Astrocyte of the cerebellum (primary cell): ENCODE data around the gene FRMD5.

ENCODE experiments used
- DNase-seq: peaks from one replicate; pipeline ENCODE4 v3.0.0-alpha.2; 2011; ENCODE audit warnings: low read depth
- H3K4me3 ChIP-seq: 2 replicates; pipeline ENCODE4 v1.5.1; 2011; ENCODE audit warnings: mild to moderate bottlenecking, low read depth, low read length, moderate library complexity
- CTCF ChIP-seq: IDR thresholded peaks from 2 replicates; pipeline ENCODE4 v1.5.1; 2012; ENCODE audit warnings: low read length, low read depth, moderate library complexity, mild to moderate bottlenecking; ENCODE audit errors: missing control alignments
- in situ Hi-C: cut with HindIII; loops from 2 replicates; pipeline ENCODE4 v1.10.0; 2017; ENCODE audit warnings: low sequenced_read_pairs

The FRMD5 gene

GRCh38 chr15:43920254-43920600 is 274.8 kb downstream of the FRMD5 start:
- DNase-seq = no peak
- no peak for TF ChIP-seq CTCF
- in situ Hi-C loops = loop anchor here (25.0 kb wide), 1 partner anchor 567 kb away; no protein-coding TSS in a partner anchor
- H3K4me3 ChIP-seq = no peak overlapping the region

- TF ChIP-seq CTCF = no peak
- in situ Hi-C loops = loop anchor here (25.0 kb wide), 1 partner anchor 568 kb away; no protein-coding TSS in a partner anchor
- no peak for DNase-seq
Observed at GRCh38 chr15:43919540-43920253, 275.4 kb downstream of the FRMD5 start.

DNA sequence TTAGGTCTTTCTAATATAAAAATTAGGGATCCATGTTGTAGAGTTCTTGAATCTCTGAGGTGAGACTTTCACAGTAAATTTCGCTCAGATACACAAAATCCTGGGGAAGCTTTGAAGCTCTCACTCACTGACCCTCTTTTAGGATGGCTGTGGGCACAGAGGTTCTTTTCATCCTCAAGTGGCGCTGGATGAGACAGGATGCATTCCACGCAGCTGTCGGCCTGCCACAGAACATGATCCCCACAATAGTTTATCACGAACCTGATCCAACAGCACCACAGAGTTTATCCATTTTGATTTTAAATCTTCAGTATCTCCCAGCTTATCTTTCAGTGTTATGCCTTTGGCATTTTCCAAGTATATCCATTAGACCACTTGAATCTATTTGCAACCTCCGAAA is 276.4 kb downstream of the FRMD5 start:
- no peak for DNase-seq
- no peak for TF ChIP-seq CTCF

More at GRCh38 chr15:43919540-43920253, 275.4 kb downstream of the FRMD5 start:
- no peak overlapping the region for H3K4me3 ChIP-seq

DNA sequence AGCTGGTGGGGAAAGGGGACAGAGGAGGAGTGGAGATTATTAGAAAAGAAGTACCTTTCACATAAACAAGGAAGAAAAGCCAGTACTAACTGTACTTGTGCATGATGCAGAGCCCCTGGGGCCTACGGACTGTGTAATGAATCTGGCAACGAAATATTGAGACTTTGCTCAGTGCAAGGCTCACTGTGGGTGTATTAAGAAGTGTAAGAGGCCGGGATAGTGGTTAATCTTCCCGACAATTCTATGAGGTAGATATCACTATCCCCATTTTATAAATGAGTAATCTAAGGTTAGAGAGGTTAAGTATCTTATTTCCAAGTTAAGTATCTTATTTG is 278.8 kb downstream of the FRMD5 start:
- H3K4me3 ChIP-seq = no peak overlapping the region
- in situ Hi-C loops = loop anchor here (25.0 kb wide), 1 partner anchor 571 kb away; no protein-coding TSS in a partner anchor
- no peak for DNase-seq
- TF ChIP-seq CTCF = no peak

More for the DNA sequence above, 276.4 kb downstream of the FRMD5 start:
- no peak overlapping the region for H3K4me3 ChIP-seq
- in situ Hi-C loops = loop anchor here (25.0 kb wide), 1 partner anchor 569 kb away; no protein-coding TSS in a partner anchor

GRCh38 chr15:43915631-43916325 is 279.3 kb downstream of the FRMD5 start:
- DNase-seq = no peak
- in situ Hi-C loops = loop anchor here (25.0 kb wide), 1 partner anchor 572 kb away; no protein-coding TSS in a partner anchor
- no peak overlapping the region for H3K4me3 ChIP-seq
- TF ChIP-seq CTCF = no peak

DNA sequence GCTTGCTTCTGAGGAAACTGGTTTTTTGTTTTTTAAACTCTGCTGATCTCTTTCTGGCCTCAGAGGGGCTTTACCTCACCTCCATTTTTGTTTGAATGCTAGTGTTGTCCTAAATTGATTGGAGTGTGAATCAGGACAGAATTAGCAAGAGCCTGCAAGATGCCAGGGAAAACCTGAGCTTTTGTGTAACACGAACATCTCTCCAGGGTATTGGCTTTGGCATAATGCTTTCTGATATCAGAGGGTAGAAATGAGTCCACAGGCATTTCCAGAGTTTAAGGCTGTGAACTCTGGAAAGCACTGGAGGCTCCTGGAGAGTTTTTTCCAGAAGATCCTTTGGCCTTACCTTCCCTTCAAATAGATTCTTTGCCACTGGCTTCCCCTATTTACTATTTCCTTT is 281.1 kb downstream of the FRMD5 start:
- in situ Hi-C loops = loop anchor here (25.0 kb wide), 1 partner anchor 573 kb away; no protein-coding TSS in a partner anchor
- DNase-seq = no peak
- TF ChIP-seq CTCF = no peak
- H3K4me3 ChIP-seq = no peak overlapping the region
